ENCODE measurements around the gene TBCB.

DNA sequence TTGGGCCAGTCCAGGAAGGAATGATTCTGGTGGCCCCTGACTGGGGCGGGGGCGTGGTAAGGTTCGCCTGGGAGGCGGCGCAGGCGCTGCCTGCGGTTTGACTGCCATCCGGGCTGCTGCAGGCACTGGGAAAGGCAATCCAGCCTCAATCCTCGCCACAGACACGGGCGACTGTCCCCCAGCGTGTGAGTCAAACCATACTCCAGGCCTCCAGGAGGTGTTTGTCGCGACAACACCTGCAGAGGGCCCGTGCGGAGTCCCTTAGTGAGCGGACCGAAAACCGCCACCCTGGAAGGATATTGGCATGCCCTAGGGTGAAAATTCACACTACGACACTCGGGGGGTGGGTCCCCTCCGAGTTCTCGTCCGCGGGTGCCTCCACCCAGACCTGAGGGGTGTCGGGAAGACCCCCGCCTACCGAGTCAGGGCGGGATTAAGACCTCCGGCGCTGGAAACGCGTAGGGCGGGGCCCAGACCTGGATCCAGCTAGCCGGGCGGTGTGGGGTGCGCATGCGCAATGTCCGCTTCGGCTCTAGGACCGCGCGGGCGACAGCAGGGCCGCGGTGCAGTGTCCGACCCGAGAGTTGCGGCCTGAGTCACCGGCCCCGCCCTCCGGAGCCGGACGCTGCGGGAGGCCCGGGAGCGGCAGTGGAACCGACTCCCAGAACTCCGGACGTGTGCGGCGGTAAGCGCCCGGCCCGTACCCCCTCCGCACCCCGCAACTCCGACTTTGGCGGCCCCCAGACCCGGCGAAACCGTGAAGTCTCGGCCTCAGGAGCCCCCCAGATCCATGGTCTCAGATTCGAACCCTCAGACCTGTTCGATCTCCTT is 24.4 kb downstream of the TBCB start, which contains the start of gene CAPNS1:
- TF ChIP-seq NFE2L2 (conservative IDR thresholded peaks at IDR 0.05; ENCODE audit: low read length) (no peak), POLR2A (IDR thresholded peaks at IDR 0.05; ENCODE audit: low read length) (peak; percentile 83), CEBPB (IDR thresholded peaks at IDR 0.05) (no peak), EP300 (IDR thresholded peaks at IDR 0.05) (no peak; a peak in 1 of 5 replicates), ZNF302 (CRISPR knock-in tag; IDR thresholded peaks at IDR 0.05) (no peak), RAD21 (conservative IDR thresholded peaks at IDR 0.05 in 1 of 2, IDR thresholded peaks at IDR 0.05 in 1 of 2) (peak in 1 of 2 experiments; percentile 7; a peak in 1 of 5 replicates), CHD2 (IDR thresholded peaks at IDR 0.05; ENCODE audit: low read length, partially characterized antibody) (no peak), NR3C1 (IDR thresholded peaks at IDR 0.05) (no peak), JUNB (IDR thresholded peaks at IDR 0.05) (peak; percentile 34; the same call in 1 of the 2 replicates), SREBF2 (IDR thresholded peaks at IDR 0.05) (no peak), HEYL (CRISPR knock-in tag; IDR thresholded peaks at IDR 0.05) (no peak)
- TF ChIP-seq, protein P1, sequence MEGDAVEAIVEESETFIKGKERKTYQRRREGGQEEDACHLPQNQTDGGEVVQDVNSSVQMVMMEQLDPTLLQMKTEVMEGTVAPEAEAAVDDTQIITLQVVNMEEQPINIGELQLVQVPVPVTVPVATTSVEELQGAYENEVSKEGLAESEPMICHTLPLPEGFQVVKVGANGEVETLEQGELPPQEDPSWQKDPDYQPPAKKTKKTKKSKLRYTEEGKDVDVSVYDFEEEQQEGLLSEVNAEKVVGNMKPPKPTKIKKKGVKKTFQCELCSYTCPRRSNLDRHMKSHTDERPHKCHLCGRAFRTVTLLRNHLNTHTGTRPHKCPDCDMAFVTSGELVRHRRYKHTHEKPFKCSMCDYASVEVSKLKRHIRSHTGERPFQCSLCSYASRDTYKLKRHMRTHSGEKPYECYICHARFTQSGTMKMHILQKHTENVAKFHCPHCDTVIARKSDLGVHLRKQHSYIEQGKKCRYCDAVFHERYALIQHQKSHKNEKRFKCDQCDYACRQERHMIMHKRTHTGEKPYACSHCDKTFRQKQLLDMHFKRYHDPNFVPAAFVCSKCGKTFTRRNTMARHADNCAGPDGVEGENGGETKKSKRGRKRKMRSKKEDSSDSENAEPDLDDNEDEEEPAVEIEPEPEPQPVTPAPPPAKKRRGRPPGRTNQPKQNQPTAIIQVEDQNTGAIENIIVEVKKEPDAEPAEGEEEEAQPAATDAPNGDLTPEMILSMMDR (IDR thresholded peaks at IDR 0.05), result peak; percentile 17; the same call in 1 of the 3 replicates
- TF ChIP-seq, protein P2, sequence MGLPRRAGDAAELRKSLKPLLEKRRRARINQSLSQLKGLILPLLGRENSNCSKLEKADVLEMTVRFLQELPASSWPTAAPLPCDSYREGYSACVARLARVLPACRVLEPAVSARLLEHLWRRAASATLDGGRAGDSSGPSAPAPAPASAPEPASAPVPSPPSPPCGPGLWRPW (IDR thresholded peaks at IDR 0.05), result no peak
- TF ChIP-seq, protein P3, sequence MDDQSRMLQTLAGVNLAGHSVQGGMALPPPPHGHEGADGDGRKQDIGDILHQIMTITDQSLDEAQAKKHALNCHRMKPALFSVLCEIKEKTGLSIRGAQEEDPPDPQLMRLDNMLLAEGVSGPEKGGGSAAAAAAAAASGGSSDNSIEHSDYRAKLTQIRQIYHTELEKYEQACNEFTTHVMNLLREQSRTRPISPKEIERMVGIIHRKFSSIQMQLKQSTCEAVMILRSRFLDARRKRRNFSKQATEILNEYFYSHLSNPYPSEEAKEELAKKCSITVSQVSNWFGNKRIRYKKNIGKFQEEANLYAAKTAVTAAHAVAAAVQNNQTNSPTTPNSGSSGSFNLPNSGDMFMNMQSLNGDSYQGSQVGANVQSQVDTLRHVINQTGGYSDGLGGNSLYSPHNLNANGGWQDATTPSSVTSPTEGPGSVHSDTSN (IDR thresholded peaks at IDR 0.05), result peak; percentile 91

All from A549 (cell line).